Breast epithelium (tissue), 4 donors: ENCODE results near the gene CDON. TPM values are rescaled to one million over a fixed set of nuclear protein-coding genes. Genes with fewer than 3 reads are reported as not detected.
A peak's percentile ranks its signal among the peaks of the same experiment; 100 is the strongest.

ENCODE experiments used
- DNase-seq, 2 donors: peaks; one replicate each; pipeline ENCODE4 v3.0.0-alpha.2; 2019; ENCODE audit warnings: low spot score in 2 of 2
- H3K27ac ChIP-seq, 2 donors: fragments of 200-600 bp; sonication (generic) in 1 of 2; one replicate each; pipeline ENCODE4 v1.5.1; 2016 to 2019; ENCODE audit warnings: mild to moderate bottlenecking in 1 of 2
- H3K27me3 ChIP-seq, 2 donors: fragments of 200-600 bp; sonication (generic) in 1 of 2; one replicate each; pipeline versions ENCODE4 v1.5.1 to v1.6.0; 2017 to 2019; ENCODE audit warnings: control low read depth in 1 of 2, mild to moderate bottlenecking in 1 of 2
- H3K36me3 ChIP-seq: fragments of 200-600 bp; one replicate; pipeline ENCODE4 v1.5.1; 2019
- H3K4me1 ChIP-seq, 2 donors: fragments of 200-600 bp; sonication (generic); one replicate each; pipeline ENCODE4 v1.5.1; 2016 to 2019; ENCODE audit warnings: control low read depth in 1 of 2
- H3K4me3 ChIP-seq, 3 donors: fragments of 200-600 bp; sonication (generic); 1 replicate in 2 of 3; 2 replicates in 1 of 3; pipeline ENCODE4 v1.5.1; 2016 to 2019; ENCODE audit warnings: mild to moderate bottlenecking in 3 of 3, moderate library complexity in 2 of 3
- H3K9me3 ChIP-seq, 2 donors: fragments of 200-600 bp; sonication (generic) in 1 of 2; one replicate each; pipeline ENCODE4 v1.5.1; 2016 to 2019; ENCODE audit warnings: control low read depth in 1 of 2
- CTCF ChIP-seq, 3 donors: fragments of 450-650 bp; IDR thresholded peaks; one replicate each; pipeline ENCODE4 v1.5.1; 2016 to 2017; ENCODE audit warnings: antibody characterized with exemption in 3 of 3, mild to moderate bottlenecking in 3 of 3, moderate library complexity in 3 of 3
- POLR2A ChIP-seq: fragments of 450-650 bp; IDR thresholded peaks from one replicate; pipeline ENCODE4 v1.6.1; 2016; ENCODE audit warnings: antibody characterized with exemption, mild to moderate bottlenecking, moderate library complexity
- POLR2AphosphoS5 ChIP-seq, 3 donors: sonication (generic); formaldehyde crosslinking; IDR thresholded peaks; one replicate each; pipeline ENCODE4 v1.6.1; 2017; ENCODE audit warnings: antibody characterized with exemption in 3 of 3
- intact Hi-C: fragments of 100-400 bp; cut with DNase I; formaldehyde crosslinking; loops from one replicate; pipeline ENCODE4 v1.15.1; 2023; ENCODE audit warnings: low total_unique reads
- total RNA-seq, 3 donors: library from RNA; depleted of rRNA; stranded (reverse); fragments of >200 nt; gene quantifications; one replicate each; pipeline ENCODE4 v1.1.0, GENCODE V29; 2016

CDON gene
- total RNA-seq, 3 donors from 2014 or later: 14.9 to 29.3 (median 26.5) TPM

GRCh38 chr11:126090452-126090851 lies 27.8 kb upstream of the CDON start:
- no peaks in the 10 kb centered on the region for H3K27me3 ChIP-seq
- TF ChIP-seq POLR2A (no peak), CTCF (IDR thresholded peaks at IDR 0.05) (no peak), POLR2AphosphoS5 (IDR thresholded peaks at IDR 0.05) (no peak)
- no peaks in the 10 kb centered on the region for H3K36me3 ChIP-seq
- no peaks in the 10 kb centered on the region for H3K4me1 ChIP-seq
- H3K27ac ChIP-seq: no peak overlapping the region
- H3K4me3 ChIP-seq: no peak overlapping the region
- no peaks in the 10 kb centered on the region for H3K9me3 ChIP-seq
- DNase-seq: no peak
- intact Hi-C loops: no loop called here

GRCh38 chr11:126088999-126089398 lies 26.3 kb upstream of the CDON start:
- Histone ChIP-seq H3K4me1 (no peaks in the 10 kb centered on the region), H3K27ac (no peak overlapping the region), H3K4me3 (no peak overlapping the region), H3K36me3 (no peaks in the 10 kb centered on the region), H3K9me3 (no peaks in the 10 kb centered on the region), H3K27me3 (no peaks in the 10 kb centered on the region)
- DNase-seq: no peak
- intact Hi-C loops: loop anchor here (1.0 kb wide), 1 partner anchor 19 kb away; no protein-coding TSS in a partner anchor
- TF ChIP-seq POLR2A (no peak), CTCF (IDR thresholded peaks at IDR 0.05) (no peak), POLR2AphosphoS5 (IDR thresholded peaks at IDR 0.05) (no peak)

DNA sequence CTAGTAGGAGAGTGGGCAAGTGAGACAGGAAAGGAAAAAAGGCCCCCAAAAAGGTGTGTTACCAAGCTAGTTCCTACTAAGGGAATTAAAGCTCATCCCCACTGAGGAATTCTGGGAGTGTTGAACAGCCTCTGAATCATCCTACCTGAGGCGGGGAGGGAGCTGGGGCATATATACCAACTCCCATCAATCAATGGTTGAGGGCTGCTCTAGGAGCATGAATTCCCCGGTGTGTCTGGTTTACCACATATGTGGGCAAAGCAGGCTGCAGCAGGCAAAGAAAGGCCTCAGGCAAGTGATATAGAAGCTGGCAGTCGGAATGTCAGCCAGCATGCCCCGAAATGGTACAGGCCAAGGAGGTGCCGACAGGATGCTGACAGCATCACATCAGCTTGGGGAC lies 23.6 kb upstream of the CDON start:
- no peak for DNase-seq
- Histone ChIP-seq H3K27me3 (peaks cover 0 to 5% of the 10 kb centered on the region in 2 donors), H3K36me3 (no peaks in the 10 kb centered on the region), H3K4me1 (no peaks in the 10 kb centered on the region), H3K4me3 (no peak overlapping the region), H3K27ac (no peak overlapping the region), H3K9me3 (no peaks in the 10 kb centered on the region)
- TF ChIP-seq POLR2AphosphoS5 (IDR thresholded peaks at IDR 0.05): no peak
- TF ChIP-seq CTCF (IDR thresholded peaks at IDR 0.05): no peak
- no peak for TF ChIP-seq POLR2A
- intact Hi-C loops: no loop called here

- DNase-seq: no peak
- Histone ChIP-seq H3K9me3 (no peaks in the 10 kb centered on the region), H3K27ac (peak overlapping the region; percentile 5 to 49), H3K36me3 (no peaks in the 10 kb centered on the region), H3K4me3 (no peak overlapping the region), H3K4me1 (no peaks in the 10 kb centered on the region), H3K27me3 (peaks cover 0 to 5% of the 10 kb centered on the region in 2 donors)
- intact Hi-C loops: no loop called here
- TF ChIP-seq POLR2AphosphoS5 (IDR thresholded peaks at IDR 0.05): no peak
- TF ChIP-seq POLR2A: no peak
- TF ChIP-seq CTCF (IDR thresholded peaks at IDR 0.05): no peak
These were observed 21.9 kb upstream of the CDON start for GRCh38 chr11:126084608-126084912.

DNA sequence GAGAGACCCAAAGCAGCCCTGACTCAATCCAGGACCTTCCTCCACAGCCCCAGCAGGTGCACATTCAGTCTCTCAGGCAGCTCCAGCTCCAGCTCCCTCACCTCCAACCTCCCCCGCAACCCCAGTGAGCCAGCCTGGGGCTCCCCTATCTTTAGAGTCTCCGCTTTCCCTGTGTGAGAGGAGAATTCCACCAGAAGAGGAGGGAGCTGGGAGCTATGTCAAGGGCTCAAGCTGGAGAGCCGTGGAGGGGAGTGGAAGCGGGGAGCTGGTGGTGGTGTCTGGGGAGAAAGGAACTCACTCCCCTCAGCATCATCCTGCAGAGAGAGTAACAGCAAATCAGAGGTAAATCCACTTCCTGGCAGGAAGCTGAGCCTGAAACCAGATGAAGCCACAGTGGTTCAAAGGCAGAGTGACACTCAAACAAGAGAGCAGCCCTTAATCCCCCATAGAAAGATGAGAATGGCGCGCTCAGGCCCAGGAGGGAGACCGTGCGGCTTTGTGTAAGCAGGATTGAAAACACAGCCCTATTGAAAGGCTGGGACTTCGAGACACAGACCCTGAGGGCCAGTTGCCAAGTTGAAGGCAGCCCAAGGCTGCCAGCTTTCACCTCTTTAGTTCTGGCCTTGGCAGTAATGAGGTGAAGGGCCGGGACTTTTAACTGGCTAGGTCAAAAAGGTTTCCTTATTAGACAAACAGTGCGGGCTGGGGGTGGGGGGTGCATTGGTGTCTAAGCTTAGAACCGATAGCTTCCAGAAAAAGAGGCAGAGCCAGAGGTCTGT lies 21.4 kb upstream of the CDON start:
- no peak for DNase-seq
- peak overlapping the region; percentile 5 to 49 for H3K27ac ChIP-seq
- no peak overlapping the region for H3K4me3 ChIP-seq
- H3K4me1 ChIP-seq: no peaks in the 10 kb centered on the region
- no peaks in the 10 kb centered on the region for H3K36me3 ChIP-seq
- intact Hi-C loops: no loop called here
- peaks cover 0 to 5% of the 10 kb centered on the region in 2 donors for H3K27me3 ChIP-seq
- H3K9me3 ChIP-seq: no peaks in the 10 kb centered on the region
- no peak for TF ChIP-seq POLR2A
- no peak for TF ChIP-seq CTCF (IDR thresholded peaks at IDR 0.05)
- no peak for TF ChIP-seq POLR2AphosphoS5 (IDR thresholded peaks at IDR 0.05)
